Nephron progenitor cell (in vitro differentiated cells): ENCODE measurements around the gene TET3.

Experiments used
- DNase-seq: peaks from one replicate; pipeline ENCODE4 v3.0.0; 2021
- H3K27ac Mint-ChIP-seq: 2 replicates; pipeline ENCODE4 v1.8.0; 2021; ENCODE audit warnings: mild to moderate bottlenecking, moderate library complexity, mixed read lengths
- H3K27me3 Mint-ChIP-seq: 2 replicates; pipeline ENCODE4 v1.8.0; 2021; ENCODE audit warnings: mild to moderate bottlenecking, low read depth, mixed read lengths; ENCODE audit not compliant: poor library complexity
- H3K36me3 Mint-ChIP-seq: 2 replicates; pipeline ENCODE4 v1.8.0; 2021; ENCODE audit warnings: low read depth, mixed read lengths
- H3K4me1 Mint-ChIP-seq: 2 replicates; pipeline ENCODE4 v1.8.0; 2021; ENCODE audit warnings: mixed read lengths
- H3K4me3 Mint-ChIP-seq: 2 replicates; pipeline ENCODE4 v1.8.0; 2021; ENCODE audit warnings: mild to moderate bottlenecking, moderate library complexity, mixed read lengths
- H3K9me3 Mint-ChIP-seq: 2 replicates; pipeline ENCODE4 v1.8.0; 2021; ENCODE audit warnings: mild to moderate bottlenecking, moderate library complexity, mixed read lengths
- CTCF ChIP-seq: fragments of 200-600 bp; sonication (generic); IDR thresholded peaks from 2 replicates; pipeline ENCODE4 v1.5.0; 2021; ENCODE audit warnings: antibody characterized with exemption

TET3 gene

DNA sequence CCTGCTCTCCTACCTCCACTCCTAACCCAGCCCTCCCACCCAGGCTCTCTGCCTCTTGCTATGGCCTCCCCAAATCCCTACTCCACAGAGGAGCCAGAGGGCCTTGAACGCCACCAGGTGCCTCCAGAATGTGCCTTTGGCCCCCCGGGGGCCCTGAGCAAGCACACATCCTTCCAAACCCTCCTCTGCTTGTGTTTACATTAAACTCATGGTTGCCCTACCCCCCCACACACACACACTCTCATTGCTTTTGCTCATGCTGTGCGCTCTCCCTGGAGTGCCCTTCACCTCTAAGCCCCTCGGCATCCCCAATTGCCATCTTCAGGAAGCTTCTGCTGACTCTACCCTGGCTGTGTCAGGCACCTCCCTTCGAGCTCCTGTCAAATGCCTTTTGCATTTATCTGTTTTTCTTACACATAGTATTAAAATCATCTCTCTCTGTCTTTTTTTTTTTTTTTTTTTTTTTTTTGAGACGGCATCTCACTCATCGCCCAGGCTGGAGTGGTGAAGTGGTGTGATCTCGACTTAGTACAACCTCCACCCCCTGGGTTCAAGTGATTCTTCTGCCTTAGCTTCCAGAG lies 16.3 kb upstream of the TET3 start:
- Mint-ChIP-seq H3K27me3 (peaks cover 23% of the 10 kb centered on the region), H3K4me3 (no peak overlapping the region), H3K4me1 (peaks cover 27% of the 10 kb centered on the region), H3K27ac (no peak overlapping the region), H3K36me3 (no peaks in the 10 kb centered on the region), H3K9me3 (no peaks in the 10 kb centered on the region)
- DNase-seq = no peak
- no peak for TF ChIP-seq CTCF

- no peaks in the 10 kb centered on the region for H3K36me3 Mint-ChIP-seq
These were observed 15.4 kb upstream of the TET3 start for GRCh38 chr2:73969356-73969755.

GRCh38 chr2:73970141-73970803 lies 14.4 kb upstream of the TET3 start:
- no peak for DNase-seq
- Mint-ChIP-seq H3K27me3 (peaks cover 23% of the 10 kb centered on the region), H3K4me3 (no peak overlapping the region), H3K4me1 (peaks cover 27% of the 10 kb centered on the region), H3K36me3 (no peaks in the 10 kb centered on the region), H3K27ac (no peak overlapping the region), H3K9me3 (no peaks in the 10 kb centered on the region)
- TF ChIP-seq CTCF = no peak

More at GRCh38 chr2:73969356-73969755, 15.4 kb upstream of the TET3 start:
- Mint-ChIP-seq H3K9me3 (no peaks in the 10 kb centered on the region), H3K27ac (no peak overlapping the region), H3K4me1 (peaks cover 27% of the 10 kb centered on the region), H3K4me3 (no peak overlapping the region), H3K27me3 (peaks cover 23% of the 10 kb centered on the region)
- no peak for DNase-seq
- no peak for TF ChIP-seq CTCF

DNA sequence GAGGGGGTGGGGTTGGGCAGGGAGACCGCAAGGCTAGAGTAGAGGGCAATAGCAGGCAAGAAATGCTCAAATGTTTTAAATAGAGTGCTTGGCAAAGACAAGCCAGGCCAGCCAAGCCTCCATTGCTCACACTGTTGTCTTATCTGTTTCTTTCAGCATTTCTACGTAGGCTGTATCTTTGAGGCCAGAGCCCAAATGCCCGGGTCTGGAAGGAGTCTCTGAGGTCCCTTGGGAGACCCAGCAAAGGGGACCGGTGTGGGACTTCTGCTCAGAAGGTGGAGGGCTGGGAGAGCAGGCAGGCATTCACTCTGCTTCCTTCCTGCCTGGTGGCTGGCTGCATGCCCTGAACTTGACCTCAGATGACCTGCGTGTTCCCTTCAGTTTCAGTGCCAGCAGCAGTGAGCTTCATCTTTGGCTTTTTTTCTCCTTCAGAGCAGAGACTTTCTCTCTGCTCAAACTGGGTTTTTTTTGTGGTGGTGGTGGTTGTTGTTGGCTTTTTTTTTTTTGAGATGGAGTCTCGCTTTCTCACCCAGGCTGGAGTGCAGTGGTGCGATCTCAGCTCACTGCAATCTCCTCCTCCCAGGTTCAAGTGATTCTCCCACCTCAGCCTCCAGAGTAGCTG lies 13.7 kb upstream of the TET3 start:
- Mint-ChIP-seq H3K36me3 (no peaks in the 10 kb centered on the region), H3K4me3 (no peak overlapping the region), H3K9me3 (no peaks in the 10 kb centered on the region), H3K4me1 (peaks cover 27% of the 10 kb centered on the region), H3K27me3 (peaks cover 27% of the 10 kb centered on the region), H3K27ac (no peak overlapping the region)
- peak; percentile 27 for DNase-seq
- no peak for TF ChIP-seq CTCF

- Mint-ChIP-seq H3K9me3 (no peaks in the 10 kb centered on the region), H3K36me3 (no peaks in the 10 kb centered on the region), H3K4me3 (no peak overlapping the region), H3K27me3 (peaks cover 29% of the 10 kb centered on the region), H3K27ac (no peak overlapping the region), H3K4me1 (peaks cover 27% of the 10 kb centered on the region)
- DNase-seq = no peak
- no peak for TF ChIP-seq CTCF
These were observed 13.0 kb upstream of the TET3 start for GRCh38 chr2:73971722-73972121.
